ENCODE results near the gene KCNQ1OT1.

DNA sequence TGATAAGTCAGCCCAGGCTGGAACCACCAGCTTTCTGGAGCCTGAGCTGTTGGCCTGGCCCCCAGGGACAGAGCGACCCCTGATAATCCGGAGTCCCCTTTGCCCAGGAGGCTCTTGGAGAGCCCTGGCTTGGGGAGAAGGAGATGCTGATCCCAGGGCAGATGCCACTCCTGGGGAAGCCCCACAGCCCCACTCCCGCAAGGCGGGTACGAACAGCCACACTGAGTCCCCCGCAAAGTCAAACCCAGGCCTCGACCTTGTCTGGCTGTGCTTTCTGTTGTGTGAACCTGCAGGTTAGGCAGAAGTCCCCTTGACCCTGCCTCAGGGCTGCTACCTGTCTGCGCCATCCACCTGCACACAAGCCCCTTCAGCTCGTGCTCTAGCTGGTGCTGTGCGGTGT is 108.0 kb downstream of the KCNQ1OT1 start:
- TF ChIP-seq MAX (IDR thresholded peaks at IDR 0.05; ENCODE audit: low read depth, low read length) (no peak), CTCF (IDR thresholded peaks at IDR 0.05; ENCODE audit: low read depth, low read length) (no peak), POLR2A (IDR thresholded peaks at IDR 0.05; ENCODE audit: extremely low read depth, insufficient read length) (no peak), MYC (IDR thresholded peaks at IDR 0.05; ENCODE audit: low read depth, low read length) (no peak)
